Smooth muscle cell (in vitro differentiated cells): ENCODE measurements around the gene TGM2. TPM values are rescaled to one million over a fixed set of nuclear protein-coding genes. Genes with fewer than 3 reads are reported as not detected.
A peak's percentile ranks its signal among the peaks of the same experiment; 100 is the strongest.

Experiments
- DNase-seq: peaks from one replicate; lab custom pipeline; 2025; ENCODE audit not compliant: unreplicated experiment; lab: John Stamatoyannopoulos, UW
- H2AFZ ChIP-seq: fragments of 200-600 bp; sonication (generic); 2 replicates; pipeline ENCODE4 v1.6.0; 2016; ENCODE audit warnings: antibody characterized with exemption, low read depth, mild to moderate bottlenecking
- H3F3A ChIP-seq: fragments of 200-600 bp; sonication (generic); 2 replicates; pipeline ENCODE4 v1.6.0; 2017; ENCODE audit warnings: antibody characterized with exemption, low read depth
- H3K27ac ChIP-seq: fragments of 200-600 bp; sonication (generic); 2 replicates; pipeline ENCODE4 v1.5.1; 2016; ENCODE audit warnings: low read depth, mild to moderate bottlenecking
- H3K27me3 ChIP-seq: fragments of 200-600 bp; sonication (generic); 2 replicates; pipeline ENCODE4 v1.6.1; 2016; ENCODE audit warnings: low read depth, mild to moderate bottlenecking
- H3K36me3 ChIP-seq: fragments of 200-600 bp; sonication (generic); 2 replicates; pipeline ENCODE4 v1.5.1; 2016; ENCODE audit warnings: low read depth
- H3K4me1 ChIP-seq: fragments of 200-600 bp; sonication (generic); 2 replicates; pipeline ENCODE4 v1.5.1; 2016; ENCODE audit warnings: low read depth
- H3K4me2 ChIP-seq: fragments of 200-600 bp; sonication (generic); 2 replicates; pipeline ENCODE4 v1.6.0; 2016; ENCODE audit warnings: mild to moderate bottlenecking
- H3K4me3 ChIP-seq: fragments of 200-600 bp; sonication (generic); 2 replicates; pipeline ENCODE4 v1.5.1; 2016; ENCODE audit warnings: mild to moderate bottlenecking
- H3K79me2 ChIP-seq: fragments of 200-600 bp; sonication (generic); 2 replicates; pipeline ENCODE4 v1.6.0; 2016; ENCODE audit warnings: low read depth, mild to moderate bottlenecking
- H3K9ac ChIP-seq: fragments of 200-600 bp; sonication (generic); 2 replicates; pipeline ENCODE4 v1.6.0; 2016; ENCODE audit warnings: low read depth
- H3K9me3 ChIP-seq: fragments of 200-600 bp; sonication (generic); replicated peaks from 2 replicates; pipeline ENCODE4 v1.5.1; 2016; ENCODE audit warnings: low read depth
- H4K20me1 ChIP-seq: fragments of 200-600 bp; sonication (generic); 2 replicates; pipeline ENCODE4 v1.6.0; 2016; ENCODE audit warnings: low read depth
- CTCF ChIP-seq: fragments of 200-600 bp; sonication (generic); IDR thresholded peaks from 2 replicates; pipeline ENCODE4 v1.5.1; 2017; ENCODE audit warnings: borderline replicate concordance, mild to moderate bottlenecking, antibody characterized with exemption; ENCODE audit not compliant: insufficient read depth, poor library complexity, severe bottlenecking
- WGBS: methylation state at CpG from one replicate; pipeline ENCODE4 v1.1.7; 2016; ENCODE audit warnings: low lambda C conversion rate; 5-methylcytosine and 5-hydroxymethylcytosine counted together
- polyA plus RNA-seq: library from polyadenylated mRNA; unstranded; fragments of >200 nt; fragmentation: Nextera tagmentation; extraction: Ambion mirVana; gene quantifications from 2 replicates; pipeline ENCODE4 v1.2.1, GENCODE V29; 2016
- total RNA-seq: library from RNA; depleted of rRNA; stranded (reverse); fragments of >200 nt; gene quantifications from 2 replicates; pipeline ENCODE4 v1.2.3, GENCODE V29; 2014

Gene TGM2
- total and polyA plus RNA-seq, 2 experiments from 2014 or later = 41.7 to 72.0 TPM

DNA sequence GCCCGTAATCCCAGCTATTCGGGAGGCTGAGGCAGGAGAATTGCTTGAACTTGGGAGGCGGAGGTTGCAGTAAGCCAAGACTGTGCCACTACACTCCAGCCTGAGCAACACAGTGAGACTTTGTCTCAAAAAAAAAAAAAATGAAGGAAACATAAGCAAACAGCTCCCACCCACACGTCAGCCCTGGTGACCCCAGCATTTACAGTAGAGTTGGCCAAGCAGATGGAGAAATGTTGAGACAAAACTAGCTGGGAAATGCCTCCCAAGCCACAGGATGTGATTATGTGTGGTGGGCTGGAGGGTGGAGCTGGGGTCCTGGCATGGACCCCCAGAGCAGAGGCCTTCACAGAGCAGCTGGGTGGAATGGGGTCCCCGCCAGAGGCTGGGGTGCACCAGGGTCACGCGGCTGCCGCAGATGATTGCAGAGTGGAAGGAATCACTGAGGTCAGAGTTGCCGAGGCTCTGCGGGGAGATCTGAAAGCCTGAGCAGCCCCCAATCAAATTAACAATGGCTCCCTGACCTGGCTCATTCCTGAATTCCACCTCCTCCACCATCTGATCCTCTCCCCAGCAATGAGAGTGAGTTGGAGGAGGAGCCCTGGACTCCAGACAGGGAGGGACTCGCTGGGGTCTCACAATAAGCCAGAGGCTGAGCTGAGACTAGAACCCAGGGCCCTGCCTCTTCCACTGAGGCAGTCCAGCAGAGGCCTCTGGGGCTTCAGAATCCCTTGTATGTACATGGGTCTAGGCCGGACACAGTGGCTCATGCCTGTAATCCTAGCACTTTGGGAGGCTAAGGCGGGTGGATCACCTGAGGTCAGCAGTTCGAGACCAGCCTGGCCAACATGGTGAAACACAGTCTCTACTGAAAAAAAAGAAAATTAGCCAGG is 34.7 kb upstream of the TGM2 start:
- Histone ChIP-seq H4K20me1 (no peaks in the 10 kb centered on the region), H3K9me3 (no peaks in the 10 kb centered on the region), H2AFZ (no peak overlapping the region), H3K9ac (no peak overlapping the region), H3F3A (peaks cover 14% of the 10 kb centered on the region), H3K4me2 (peak overlapping the region; percentile 5), H3K27ac (no peak overlapping the region), H3K36me3 (no peaks in the 10 kb centered on the region), H3K4me1 (no peaks in the 10 kb centered on the region), H3K79me2 (no peaks in the 10 kb centered on the region), H3K4me3 (no peak overlapping the region), H3K27me3 (no peaks in the 10 kb centered on the region)
- no peak for DNase-seq
- no peak for TF ChIP-seq CTCF
- 89% methylated on average over 14 of the region's 14 CpGs for WGBS

- no peak overlapping the region for H3K9ac ChIP-seq
- no peaks in the 10 kb centered on the region for H4K20me1 ChIP-seq
- TF ChIP-seq CTCF = no peak
- peak overlapping the region; percentile 7 for H3K27ac ChIP-seq
- H3K4me1 ChIP-seq = no peaks in the 10 kb centered on the region
- H3K9me3 ChIP-seq = no peaks in the 10 kb centered on the region
- DNase-seq = no peak
- H3K27me3 ChIP-seq = no peaks in the 10 kb centered on the region
- no peaks in the 10 kb centered on the region for H3K36me3 ChIP-seq
- H3K4me3 ChIP-seq = no peak overlapping the region
- H3K79me2 ChIP-seq = no peaks in the 10 kb centered on the region
- H3F3A ChIP-seq = peaks cover 7% of the 10 kb centered on the region
- 49% methylated on average over 8 of the region's 8 CpGs for WGBS
- no peak overlapping the region for H3K4me2 ChIP-seq
- no peak overlapping the region for H2AFZ ChIP-seq
Measured at GRCh38 chr20:38198238-38198861, 33.3 kb upstream of the TGM2 start.

DNA sequence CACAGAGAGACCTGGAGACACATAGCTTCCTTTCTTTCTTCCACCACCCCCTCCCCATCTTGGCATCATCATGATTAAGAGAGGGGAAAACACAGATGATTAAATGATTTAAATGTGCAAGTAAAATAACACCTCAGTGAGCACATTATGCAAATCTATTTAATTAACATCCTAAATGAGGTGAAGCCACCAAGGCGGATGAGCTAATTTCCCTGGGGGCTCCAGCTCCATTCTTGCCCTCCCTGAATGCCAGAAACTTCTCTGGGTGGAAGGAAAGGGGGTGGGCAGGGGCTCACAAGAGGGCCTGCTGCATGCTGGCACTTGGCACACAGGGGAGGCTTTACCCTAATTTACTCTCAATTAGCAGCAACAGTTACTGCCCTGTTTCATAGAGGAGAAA is 32.5 kb upstream of the TGM2 start:
- Histone ChIP-seq H3K79me2 (no peaks in the 10 kb centered on the region), H3K4me1 (no peaks in the 10 kb centered on the region), H3F3A (peaks cover 7% of the 10 kb centered on the region), H3K9ac (no peak overlapping the region), H3K27me3 (no peaks in the 10 kb centered on the region), H2AFZ (no peak overlapping the region), H3K36me3 (no peaks in the 10 kb centered on the region), H3K27ac (peak overlapping the region; percentile 7), H4K20me1 (no peaks in the 10 kb centered on the region), H3K4me3 (no peak overlapping the region), H3K4me2 (no peak overlapping the region), H3K9me3 (no peaks in the 10 kb centered on the region)
- no peak for DNase-seq
- 86% methylated on average over 1 of the region's 1 CpG for WGBS
- no peak for TF ChIP-seq CTCF
